HG03045 (cell line): Measurements from ENCODE around the gene PARL.

ENCODE experiments used
- ATAC-seq: cut with Tn5 transposase; IDR thresholded peaks from one replicate; pipeline ENCODE4 v1.9.1; 2021; ENCODE audit warnings: mild to moderate bottlenecking, moderate library complexity; ENCODE audit not compliant: unreplicated experiment

The PARL gene

DNA sequence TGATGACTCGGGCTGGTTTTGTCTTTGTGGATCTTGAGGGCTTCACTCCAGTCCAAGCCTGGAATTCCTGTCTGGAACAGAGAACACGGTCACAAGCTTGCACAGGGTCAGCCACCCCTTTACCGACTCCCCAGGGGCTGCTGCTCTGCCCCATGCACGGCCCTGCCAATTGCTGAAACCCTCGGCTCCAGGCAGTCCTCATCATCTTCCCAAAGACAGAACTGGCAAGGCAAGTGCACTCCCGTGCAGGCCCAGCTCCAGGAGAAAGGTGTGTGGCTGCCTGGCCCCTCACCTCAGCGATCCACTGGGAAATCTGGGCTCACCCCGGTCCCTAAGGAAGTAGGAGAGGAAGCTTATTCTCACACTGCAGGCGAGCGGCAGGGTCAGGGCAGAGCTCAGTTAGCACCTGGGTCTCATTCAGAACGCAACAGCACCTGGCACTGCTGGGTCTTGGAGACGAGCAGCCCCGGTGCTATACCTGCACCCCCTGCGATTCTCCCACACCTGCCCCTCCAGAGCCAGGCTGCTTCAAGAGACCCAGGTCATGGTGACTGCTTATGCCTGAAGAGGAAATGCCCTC lies 66.5 kb downstream of the PARL start:
- no peak for ATAC-seq

DNA sequence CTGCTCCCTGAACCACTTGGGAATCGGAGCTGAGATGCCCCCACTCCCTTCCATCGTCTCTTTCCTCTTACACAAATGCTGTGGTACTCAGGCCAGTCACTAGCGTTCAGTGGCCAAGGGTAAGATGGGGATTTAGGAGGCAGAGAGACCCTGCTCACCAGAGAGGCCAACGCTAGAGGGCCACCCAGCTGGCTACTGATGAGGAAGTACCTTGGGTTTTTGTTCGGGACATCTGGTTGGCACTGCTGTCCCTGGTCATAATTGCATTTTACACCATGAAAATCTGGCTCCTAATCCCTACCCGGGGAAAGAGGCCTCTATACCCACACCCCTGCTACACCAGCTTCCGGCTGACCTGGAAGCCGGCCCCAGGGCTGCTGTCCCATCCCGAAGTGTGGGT lies 67.0 kb downstream of the PARL start:
- no peak for ATAC-seq

DNA sequence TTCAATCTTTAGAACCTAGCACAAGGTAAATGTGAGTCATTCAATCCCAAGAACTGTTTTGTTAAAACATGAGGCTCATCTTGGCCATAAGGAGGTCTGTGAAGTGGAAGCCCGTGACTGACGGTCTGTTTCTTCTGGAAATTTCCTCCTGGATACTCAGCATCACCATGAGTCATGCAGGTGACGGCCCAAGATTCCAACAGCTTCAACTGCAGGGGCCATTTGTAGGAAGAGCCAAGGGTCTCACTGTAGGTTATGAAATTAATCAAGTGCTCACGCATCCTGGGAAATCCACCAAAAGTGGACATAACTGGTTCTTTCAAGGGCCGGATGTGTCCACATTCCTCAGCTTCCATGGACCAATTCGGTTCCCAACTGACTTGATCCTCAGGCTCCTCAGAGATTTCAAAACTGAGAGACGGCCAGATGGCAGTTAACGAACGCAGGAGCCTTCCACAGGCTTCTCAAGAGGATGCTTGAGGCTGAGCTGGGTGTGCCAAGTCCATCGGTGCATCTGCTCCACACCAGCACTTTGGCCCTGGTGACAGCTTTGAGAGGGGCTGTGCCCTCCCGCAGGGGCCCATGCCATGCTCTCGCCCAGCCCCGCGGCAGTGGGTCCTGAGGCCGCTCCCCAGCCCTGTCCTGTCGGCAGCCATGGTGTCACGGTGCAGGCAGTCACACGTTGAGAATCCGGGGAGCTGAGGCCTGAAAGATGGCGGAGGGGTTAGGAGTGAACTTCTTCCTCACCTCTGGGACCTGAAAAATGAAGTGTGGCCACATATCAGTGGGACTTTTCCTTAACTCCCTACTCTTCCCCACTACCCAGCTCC lies 67.8 kb downstream of the PARL start:
- ATAC-seq = no peak

DNA sequence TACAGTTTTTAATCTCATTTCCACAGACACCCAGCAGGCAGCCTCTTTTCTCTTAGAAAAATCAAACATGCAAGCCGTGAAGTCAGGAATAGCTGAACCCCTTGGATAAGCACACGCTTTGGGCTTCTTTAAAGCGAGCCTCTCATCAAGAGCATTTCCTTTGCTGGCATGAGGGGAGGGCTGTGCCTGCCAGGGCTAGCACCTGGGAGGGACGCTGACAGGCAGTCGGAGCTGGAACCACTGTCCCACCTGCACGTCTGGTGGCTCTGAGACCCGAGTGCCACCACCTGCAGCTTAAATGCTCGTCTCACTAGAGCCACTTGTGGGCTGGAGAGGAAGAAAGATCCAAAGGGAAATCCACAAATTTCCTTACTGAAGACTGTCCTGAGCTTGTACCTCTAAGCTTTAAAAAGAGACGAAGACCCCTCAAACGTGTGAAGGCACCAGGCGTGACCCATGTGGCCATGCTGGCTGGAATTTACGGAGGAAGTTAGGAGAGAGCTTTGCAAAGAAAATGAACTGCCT lies 68.7 kb downstream of the PARL start:
- ATAC-seq = no peak

DNA sequence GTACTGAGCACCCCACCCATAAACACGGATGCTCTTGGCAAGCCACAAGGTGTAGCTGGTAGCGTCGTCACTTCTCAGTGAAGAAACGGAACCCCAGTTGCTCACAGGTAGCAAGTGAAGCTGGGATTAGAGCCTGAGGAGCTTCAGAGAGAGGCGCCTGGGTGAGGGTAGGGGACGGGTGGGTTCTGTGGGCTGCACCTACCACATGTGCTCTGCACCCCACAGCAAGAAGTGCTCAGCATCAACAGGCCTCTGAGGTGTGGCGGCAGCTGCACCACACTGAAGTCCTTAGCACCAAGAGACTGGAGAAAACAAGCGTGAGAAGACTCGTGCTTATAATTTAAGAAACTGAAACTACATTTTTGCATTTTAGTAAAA lies 69.1 kb downstream of the PARL start:
- no peak for ATAC-seq

DNA sequence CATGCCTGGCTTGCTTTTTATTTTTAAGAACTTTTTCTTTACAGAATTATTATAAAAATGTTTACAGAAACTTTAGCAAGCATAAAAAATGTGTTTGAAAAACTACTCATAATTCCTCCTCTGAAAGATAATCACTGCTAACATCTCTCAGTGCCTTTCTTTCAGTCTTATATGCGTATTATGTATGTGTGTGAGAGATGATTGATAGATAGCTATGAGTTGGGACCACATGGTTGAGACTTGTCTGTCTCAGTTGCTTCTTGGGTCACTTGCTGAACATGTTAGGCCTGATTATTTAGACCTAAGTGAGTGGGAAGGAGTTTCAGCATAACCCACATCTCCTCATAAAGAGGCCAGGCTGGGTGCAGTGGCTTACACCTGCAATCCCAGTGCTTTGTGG lies 70.4 kb downstream of the PARL start:
- ATAC-seq = no peak

DNA sequence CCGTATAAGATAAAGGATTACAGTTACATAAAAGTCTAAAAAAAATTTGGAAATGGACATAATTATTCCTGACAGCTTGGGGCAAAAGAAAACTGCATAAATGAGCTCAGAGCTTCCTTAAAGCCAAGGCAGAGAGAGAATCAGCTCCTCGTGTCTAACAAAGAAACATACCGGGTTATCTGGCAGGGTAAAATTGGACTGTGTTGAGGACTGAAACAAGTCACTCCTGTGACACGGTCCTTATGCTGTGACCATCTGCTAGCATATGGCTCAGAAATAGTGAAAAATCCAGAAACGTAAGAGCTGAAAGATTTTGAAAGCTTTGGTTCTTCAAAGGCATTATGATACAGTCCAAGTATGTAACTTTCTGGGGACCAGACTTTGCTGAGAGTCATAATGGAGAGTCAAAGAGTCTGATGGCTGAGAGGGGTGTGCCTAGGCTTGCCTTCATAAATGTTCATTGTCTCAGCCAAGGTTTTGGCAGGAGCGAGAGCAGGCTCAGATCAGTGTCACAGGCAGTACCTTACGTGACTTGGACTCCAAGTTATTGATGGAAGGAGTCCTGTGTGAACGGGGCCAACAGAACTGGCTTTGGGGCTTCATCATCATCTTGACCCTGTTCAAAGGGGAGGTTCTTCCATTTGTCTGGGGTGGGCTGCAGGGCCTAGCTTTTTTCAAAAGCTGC lies 71.8 kb downstream of the PARL start:
- ATAC-seq = no peak

DNA sequence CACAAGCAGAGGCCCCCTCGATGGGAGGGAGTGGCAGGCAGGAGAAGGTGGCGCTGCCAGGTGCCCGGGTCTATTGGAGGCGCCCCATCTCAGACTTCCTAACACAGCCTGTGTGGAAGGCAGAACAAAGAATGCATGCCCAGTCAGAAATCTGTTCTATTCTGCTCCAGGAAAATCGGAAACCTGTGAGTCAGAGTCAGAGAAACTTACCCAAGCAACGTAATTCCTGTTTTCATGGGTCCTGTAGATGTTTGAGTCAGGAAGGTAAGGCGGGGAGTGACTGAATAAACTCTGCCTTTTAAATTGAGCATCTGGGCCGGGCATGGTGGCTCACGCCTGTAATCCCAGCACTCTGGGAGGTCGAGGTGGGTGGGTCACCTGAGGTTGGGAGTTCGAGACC lies 73.0 kb downstream of the PARL start:
- no peak for ATAC-seq

DNA sequence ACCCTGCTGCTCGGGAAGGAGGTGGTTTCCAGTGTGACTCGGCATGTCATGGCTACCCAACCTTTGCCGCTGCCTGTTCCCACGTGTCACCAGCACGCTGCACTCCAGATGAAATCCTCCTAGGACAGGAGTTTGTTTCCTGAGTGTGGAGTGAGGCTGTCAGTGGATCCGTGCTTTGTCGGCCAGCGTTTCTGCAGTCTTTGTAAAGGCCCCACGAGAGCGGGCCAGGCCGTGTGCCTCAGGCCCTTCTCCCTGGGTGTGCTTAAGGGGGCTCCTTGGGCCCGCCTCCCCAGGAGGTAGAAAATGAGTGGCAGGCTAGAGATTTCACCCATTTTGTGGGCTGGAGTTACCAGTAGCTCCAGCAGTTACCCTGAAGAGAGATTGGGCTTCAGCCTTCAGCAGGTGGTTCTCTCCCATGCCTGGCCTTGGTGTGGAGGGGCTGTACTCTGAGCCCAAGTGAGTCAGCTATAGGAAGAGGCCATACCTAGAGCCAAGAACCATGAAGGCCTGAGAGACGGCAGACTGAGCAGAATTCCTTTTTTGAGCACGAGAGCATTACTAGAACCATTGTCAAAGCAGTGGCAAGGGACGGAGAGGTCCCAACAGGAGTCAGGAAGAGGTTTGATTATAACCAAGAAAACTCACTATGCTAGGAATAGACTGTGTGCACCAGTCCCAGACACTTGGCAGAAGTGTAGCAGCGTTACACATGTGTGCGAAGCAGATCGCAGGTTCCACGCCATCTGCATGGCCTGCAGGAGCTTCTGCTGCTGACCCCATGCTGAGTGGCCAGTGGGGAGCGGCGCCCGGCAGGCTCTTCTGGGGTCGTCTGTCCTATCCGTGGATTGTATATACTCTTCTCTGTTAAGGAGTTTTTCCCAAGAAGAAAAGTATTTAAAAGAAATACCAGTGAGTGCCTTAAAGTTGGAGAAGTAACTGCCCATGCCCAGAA lies 73.8 kb downstream of the PARL start:
- no peak for ATAC-seq

DNA sequence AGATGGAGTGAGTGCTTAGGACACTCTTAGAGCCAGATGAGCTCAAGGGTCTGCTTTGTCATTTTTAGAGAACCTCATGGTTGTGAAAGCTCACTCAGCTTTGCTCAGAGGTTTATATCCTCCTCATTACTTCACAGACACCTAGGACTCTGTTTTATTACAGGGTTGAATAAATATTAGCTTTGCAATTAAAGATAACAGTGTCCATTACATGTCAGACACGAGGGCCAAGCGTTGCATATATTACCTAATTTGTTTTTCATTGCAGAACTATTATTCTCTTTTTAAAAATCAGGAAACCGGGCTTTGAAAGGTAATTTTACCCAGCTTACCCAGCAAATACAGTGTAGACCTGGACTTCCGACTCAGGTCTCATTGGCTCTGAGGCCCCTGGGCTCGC lies 75.4 kb downstream of the PARL start:
- no peak for ATAC-seq

DNA sequence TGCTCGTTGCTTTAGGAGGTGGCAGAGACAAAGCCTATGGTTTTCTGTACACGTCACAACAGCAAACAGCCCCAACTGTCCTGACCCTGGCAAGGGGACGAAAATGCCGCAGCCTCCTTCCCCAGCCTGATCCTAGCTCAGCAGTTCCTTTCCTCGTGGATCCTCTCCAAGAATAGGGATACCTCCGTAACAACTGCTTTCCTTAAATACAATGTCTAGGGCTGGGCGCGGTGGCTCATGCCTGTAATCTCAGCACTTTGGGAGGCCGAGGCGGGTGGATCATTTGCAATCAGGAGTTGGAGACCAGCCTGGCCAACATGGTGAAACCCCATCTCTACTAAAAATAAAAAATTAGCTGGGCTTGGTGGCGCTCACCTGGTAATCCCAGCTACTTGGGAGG lies 76.3 kb downstream of the PARL start:
- no peak for ATAC-seq

DNA sequence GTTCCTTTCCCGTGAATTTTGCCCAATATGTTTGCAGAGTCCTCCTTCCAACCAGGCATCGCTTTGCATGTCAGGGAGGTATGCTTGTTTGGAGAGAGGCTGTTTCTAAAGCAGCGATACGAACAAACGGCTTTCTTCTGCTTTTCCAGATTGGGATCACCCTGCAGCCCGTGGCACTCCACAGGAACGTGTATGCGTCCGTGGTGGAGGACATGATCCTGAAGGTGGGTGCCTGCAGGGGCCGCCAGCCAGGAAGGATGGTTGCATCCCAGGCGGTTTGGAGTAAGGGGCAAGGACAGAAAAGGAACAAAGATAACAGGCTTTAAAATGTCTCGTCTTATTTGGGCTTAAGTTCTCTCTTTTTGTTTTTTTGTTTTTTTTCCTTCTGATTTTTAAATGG lies 76.8 kb downstream of the PARL start:
- ATAC-seq = no peak

DNA sequence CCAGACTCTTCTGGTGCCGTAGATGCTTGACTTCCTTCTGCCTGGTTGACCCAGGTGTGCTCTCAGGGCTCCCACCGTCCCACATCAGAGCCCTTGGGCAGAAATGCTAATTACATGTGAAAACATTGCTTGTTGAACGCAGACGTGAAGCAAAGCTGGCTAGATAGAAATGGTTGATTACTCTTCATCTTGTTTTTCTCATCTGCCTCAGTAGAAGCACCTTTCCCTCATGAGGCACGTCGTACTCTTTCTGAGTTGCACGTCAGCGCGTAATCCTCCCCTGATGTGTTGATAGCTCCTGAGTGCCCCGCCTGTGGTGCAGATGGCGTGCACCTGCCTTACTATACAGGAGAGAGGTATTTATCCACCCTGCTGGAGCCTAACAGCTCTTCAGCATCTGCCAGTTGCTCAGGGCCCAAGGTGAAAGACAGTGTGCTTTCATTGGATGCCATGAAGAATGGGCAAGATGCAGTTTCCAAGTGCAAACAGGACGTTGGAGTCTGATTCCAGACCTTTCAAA lies 77.4 kb downstream of the PARL start:
- no peak for ATAC-seq

DNA sequence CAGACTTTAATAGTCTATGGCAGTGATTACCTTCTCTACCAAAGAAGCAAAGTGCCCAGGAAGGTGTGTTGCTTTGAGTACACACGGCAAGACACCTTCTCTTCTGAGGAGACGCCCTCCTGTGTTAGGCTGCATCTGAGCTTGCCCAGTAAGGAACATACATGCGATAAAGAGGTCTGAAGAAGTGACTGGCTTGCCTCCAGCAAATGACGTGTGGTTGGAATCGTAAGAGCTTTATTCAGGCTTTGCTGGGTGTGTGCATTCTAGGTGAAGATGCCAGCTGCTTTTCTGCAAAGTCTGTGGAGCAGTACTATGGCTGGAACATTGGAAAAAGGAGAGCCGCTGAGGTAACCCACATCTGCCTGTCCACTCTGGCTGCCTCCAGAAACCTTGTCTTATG lies 81.7 kb downstream of the PARL start:
- no peak for ATAC-seq

DNA sequence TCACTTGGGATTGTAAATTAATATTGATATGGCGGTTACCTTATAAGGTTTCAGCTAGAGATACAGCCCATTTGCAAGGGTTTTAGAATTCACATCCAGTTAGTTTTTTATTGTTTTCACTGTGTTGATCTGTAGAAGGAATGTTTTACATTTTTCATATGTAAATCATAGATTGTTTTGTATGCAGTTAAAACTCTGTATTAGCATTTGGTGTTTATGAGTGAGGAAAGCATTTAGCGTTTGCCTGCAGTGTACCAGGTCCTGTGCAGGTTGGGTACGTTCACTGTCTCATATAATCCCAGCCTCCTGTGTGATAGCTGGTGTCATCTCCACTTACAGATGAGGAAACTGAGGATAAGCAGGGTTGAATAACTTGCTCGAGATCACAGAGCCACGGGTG lies 83.1 kb downstream of the PARL start:
- ATAC-seq = no peak

DNA sequence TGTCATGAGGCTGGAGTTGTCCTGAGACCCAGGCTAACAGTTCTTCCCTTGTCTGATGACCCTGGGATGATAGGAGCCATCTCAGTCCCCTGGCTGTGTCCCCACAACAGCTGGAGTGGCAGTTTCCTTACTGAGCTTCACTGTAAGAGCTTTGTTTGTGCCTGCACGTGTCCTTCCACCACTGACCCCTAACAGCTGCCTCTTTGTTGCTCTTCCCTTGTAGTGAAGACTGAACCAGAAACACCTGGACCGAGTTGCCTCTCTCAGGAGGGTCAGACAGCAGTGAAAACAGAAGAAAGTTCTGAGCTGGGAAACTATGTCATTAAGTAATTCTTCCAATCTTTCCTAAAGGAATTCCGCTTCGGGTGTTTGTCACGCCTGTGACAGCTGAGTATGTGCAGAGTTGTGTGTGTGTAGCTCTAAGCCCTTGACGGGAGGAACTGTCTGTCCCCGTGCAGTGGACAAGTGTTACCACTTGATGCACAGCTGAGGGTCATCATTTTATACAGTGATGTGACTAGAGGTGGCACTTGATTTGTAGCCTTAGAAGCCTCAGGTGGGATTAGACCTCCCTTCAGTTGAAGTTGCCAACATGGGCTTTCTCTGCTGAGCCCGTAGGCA lies 84.3 kb downstream of the PARL start:
- ATAC-seq = no peak

DNA sequence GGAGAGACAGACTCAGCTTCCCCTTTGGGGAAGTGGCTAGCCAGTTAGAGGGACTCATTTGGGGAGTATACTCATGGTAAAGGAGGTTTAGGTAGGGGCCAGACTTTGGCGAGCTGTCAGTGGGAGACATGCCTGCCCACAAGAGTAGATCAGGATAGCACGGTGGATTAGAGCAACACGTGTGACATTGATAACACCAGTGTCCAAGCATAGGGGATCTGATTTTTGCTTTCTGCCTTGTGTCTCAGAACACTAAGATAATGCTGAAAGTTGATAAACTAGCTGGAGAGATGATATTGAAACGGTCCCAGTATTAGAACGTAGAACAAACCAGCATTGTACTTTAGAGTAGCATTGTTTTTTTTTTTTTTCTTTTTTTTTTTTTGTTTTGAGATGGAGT lies 85.2 kb downstream of the PARL start:
- ATAC-seq = no peak

DNA sequence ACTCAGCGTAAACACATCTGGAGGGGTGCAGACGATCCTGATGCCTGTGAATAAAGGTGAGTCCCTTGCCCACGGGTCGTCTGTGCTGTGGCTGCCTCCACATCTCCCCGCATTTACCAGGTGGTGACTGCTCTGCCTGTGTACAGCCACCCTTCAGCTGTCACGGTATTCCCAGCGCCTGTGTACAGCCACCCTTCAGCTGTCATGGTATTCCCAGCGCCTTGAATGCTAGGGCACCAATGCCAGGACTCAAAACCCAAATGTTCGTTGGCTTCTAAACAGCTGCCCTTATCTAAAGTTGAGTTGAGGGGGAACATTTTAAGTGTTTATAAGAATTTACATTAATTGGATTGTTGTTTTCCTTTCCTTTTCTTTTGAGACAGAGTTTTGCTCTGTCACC lies 86.7 kb downstream of the PARL start:
- no peak for ATAC-seq

DNA sequence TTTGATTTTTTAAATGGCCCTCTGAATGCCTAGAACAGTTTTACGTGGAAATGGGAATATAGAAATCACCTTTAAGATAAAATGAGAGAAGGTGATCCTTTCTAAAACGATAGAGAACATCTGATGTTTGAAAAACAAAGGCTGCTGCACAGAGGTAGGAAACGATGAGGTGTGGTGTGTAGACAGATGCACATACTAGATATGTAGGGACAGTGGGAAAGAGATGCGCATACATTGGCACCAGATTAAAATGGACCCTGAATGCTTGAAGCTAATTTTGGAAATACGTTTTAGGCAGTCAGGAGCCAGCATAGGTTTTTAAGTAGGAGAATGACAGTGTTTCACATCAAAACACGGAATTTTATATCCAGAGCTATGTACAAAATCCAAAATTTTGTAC lies 88.3 kb downstream of the PARL start:
- ATAC-seq = no peak

DNA sequence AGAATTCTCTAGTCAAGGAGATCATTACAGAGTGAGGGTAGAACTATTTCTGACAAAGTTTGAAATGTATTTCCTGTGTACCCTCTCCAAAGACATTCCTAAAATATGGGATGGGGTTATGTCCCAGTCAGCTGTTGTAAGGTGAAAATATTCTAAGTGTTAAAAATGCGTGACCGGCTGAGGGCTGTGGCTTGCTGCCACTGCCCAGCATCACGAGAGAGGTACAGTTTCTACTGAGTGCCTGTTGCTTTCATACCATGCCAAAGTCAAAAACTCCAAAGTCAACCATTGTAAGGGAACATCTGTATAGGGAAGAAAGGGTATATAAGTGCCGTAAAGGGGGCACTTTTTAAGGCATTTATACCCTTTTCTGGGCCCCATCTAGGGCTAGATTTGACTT lies 90.2 kb downstream of the PARL start:
- no peak for ATAC-seq
